ENCODE data around the gene CYP1B1. TPM values are rescaled to one million over a fixed set of nuclear protein-coding genes. Genes with fewer than 3 reads are reported as not detected.
"Not testable (repeated sequence)": the region's sequence is repeated elsewhere in the genome, so short reads cannot be mapped to it uniquely, and the experiment has no call there.

Gene CYP1B1
- total RNA-seq, result 16.9 TPM
- long read RNA-seq, full-length matches to known transcripts, result 32 of 40 reads
- long read RNA-seq, partial matches to known transcripts, result 6 of 40 reads
- long read RNA-seq, other reads (novel, unspliced or antisense), result 2 of 40 reads

GRCh38 chr2:38075507-38076151 lies at the start of gene CYP1B1:
CYP1B1 (minus strand) TSS chr2:38076151; CDS start chr2:38075388, 763 bp downstream.
- DNase-seq (peak; percentile 59), ATAC-seq (peak; percentile 3)
- intact Hi-C loops (cut with micrococcal nuclease), result no loop called here

- DNase-seq (no peak), ATAC-seq (no peak)
- intact Hi-C loops (cut with micrococcal nuclease), result no loop called here
Measured at GRCh38 chr2:38125007-38125406, 49.1 kb upstream of the CYP1B1 start.

DNA sequence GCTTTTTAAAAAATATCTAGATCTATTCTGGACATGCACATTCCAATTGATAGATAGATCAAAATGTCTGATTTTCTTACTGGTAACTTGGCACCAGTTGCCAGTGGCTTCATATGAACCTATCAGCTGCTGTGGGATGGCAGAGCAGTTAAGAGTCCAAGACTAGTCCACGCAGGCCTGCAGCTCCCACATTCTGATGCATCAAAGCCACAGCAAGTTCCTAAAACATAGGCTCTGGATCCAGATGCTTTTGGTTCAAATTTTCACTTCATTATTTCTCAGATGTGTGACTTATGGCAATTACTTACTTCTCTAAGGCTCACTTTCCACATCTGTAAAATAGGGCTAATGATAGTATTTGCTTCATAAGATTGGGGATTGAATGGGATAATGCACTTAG lies 48.0 kb upstream of the CYP1B1 start:
- ATAC-seq (no peak), DNase-seq (no peak)
- intact Hi-C loops (cut with micrococcal nuclease), result no loop called here

- DNase-seq (no peak), ATAC-seq (peak; percentile 71)
- intact Hi-C loops (cut with micrococcal nuclease), result no loop called here
Measured at GRCh38 chr2:38122344-38122743, 46.4 kb upstream of the CYP1B1 start.

GRCh38 chr2:38121481-38121880 lies 45.5 kb upstream of the CYP1B1 start:
- intact Hi-C loops (cut with micrococcal nuclease), result no loop called here
- ATAC-seq, result no peak
- no peak for DNase-seq

DNA sequence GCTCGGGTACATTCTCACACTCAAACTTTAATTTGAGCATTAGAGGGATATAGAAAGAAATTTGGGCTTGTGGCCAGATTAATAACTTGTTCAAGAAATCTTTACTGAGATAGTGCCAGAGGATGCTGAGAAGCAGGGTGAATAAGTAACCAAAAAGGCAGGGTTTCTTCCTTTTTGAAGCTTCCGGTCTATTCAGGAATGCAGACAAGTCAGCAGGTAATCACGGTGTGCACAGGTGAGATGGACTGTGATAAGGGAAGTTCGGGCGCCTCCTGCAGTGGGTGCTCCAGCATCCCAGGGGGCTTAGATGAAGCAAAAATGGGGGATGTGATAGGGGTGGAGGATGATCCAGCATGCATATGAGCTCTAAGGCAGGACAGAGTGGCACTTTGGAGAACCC lies 44.9 kb upstream of the CYP1B1 start:
- DNase-seq (no peak), ATAC-seq (no peak)
- intact Hi-C loops (cut with micrococcal nuclease), result no loop called here

DNA sequence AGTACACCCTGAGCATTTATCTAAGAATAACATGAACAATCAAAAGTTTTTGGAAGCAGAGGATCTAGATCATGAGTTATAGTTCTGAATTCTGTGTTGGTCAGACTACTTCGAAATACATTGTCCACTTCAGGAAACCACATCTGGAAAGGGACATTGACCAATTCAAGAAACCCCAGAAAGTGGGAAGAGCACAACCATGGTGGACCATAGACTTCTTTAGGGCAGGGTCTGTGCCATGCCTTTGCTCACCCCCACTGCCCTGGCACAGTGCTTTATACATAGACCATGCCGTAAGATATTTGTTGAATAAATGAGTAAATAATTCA lies 44.3 kb upstream of the CYP1B1 start:
- DNase-seq, result no peak
- ATAC-seq, result no peak
- intact Hi-C loops (cut with micrococcal nuclease), result no loop called here

DNA sequence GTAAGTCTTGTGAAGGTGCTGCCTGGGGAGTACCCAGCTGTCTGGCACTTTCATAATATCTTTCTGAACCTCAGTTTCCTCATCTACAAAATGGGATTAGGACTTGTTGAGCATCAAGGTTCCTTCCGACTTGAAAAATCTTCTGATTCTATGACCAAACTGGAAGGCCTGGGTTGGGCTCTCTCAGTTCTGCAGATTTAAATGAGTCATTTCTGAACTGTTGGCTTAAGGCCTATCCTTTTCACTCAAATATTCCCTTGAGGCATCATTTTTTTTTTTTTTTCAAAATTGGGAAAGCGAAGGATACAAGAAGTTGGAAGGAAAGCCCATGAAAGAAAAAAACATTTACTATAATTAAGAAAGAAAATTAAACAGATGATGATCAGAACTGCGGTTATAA lies 40.8 kb upstream of the CYP1B1 start:
- DNase-seq (no peak), ATAC-seq (peak; percentile 65)
- intact Hi-C loops (cut with micrococcal nuclease), result loop anchor here (5.0 kb wide), 1 partner anchor 134 kb away; no protein-coding TSS in a partner anchor

DNA sequence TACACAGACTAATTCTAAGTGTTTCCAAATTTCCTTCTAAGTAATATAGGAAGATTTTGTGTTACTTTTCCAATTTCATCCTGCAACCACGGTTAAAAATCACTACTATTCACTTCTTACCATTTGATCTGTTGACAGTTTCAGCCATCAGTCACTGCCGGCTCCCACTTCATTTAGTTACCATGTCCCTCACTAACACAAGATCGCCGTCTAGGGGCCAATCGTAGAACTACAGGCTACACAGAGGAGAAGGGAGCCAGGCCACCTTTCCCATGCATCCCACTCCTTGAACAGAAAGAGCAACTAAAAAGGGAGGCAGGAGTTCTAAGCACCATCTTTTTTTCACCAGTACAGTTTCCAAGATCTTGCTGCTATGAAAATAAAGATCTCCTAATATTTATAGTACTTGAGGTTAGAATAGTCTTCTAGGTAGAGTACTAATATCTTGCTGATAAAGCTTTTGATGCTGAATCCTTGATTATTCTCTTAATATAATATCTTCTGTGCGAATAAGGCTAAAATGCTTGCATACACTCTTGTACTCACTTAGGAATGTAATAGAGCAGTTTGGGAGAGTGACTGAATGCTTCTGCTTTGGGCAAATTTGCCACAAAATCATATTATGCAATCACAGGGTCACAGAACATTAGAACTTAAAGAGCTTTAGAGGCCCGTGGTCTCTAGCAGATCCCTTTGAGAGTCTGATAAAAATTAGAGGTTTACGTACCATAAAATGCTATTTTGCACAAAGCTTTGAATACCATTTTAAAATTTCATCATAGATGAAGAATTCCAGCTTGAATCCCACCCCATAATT lies 39.5 kb upstream of the CYP1B1 start:
- intact Hi-C loops (cut with micrococcal nuclease), result loop anchor here (5.0 kb wide), 1 partner anchor 133 kb away; no protein-coding TSS in a partner anchor
- ATAC-seq (peak; percentile 78), DNase-seq (peak; percentile 82)

DNA sequence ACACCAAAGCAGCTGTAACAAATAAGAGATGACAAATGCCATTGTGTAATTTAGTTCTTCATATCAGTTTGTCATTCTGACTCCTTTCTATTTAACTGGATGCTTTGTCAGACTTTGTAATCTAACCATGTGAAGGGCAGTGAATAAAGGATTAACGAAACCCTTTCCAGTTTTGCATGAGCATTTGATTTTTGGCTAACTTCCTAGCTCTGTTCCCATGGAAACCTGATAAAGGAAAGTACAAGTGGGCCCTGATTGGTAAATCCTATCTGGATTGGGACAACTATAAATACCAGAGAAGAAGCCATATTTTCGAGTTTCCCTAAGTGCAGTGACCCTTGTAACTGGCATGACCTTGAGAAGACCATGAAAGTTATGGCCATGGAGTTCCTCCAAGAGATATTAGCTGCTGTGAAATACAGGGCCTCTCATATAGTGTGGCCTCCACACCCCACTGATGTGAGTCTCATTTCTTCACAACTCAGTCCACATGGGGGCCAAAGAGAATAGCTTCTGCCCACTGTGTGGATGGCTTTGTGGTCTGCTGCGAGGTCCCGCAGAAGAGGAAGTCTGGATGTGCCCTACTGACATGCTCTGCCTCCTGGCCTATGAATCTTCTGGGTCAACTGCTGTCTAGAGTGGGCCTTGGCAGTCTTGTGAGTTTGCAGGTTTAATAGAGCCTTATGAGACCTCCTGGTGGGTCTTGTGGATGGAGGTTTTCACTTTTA lies 38.2 kb upstream of the CYP1B1 start:
- ATAC-seq (peak; percentile 27), DNase-seq (no peak)
- intact Hi-C loops (cut with micrococcal nuclease), result no loop called here

DNA sequence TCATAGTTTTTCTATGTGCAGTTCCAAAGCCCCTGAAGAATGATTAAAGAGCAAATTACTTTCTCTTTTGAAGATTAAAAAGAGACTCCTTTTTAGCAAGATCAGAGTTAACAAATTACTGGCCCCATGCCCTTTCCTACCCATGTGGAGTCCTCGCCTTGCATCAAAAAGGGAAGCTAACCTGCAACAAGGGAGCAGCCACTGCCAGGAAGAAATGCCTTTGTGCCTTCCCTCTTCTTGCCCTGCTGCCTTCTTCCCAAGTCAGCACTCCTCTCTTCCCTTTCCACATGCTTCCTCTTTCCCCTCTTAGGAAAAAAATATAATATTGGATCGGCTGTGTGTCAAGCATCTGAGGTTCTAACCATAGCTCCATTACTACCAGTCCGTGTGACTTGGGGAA lies 37.1 kb upstream of the CYP1B1 start:
- intact Hi-C loops (cut with micrococcal nuclease), result no loop called here
- ATAC-seq (peak; percentile 15), DNase-seq (no peak)

DNA sequence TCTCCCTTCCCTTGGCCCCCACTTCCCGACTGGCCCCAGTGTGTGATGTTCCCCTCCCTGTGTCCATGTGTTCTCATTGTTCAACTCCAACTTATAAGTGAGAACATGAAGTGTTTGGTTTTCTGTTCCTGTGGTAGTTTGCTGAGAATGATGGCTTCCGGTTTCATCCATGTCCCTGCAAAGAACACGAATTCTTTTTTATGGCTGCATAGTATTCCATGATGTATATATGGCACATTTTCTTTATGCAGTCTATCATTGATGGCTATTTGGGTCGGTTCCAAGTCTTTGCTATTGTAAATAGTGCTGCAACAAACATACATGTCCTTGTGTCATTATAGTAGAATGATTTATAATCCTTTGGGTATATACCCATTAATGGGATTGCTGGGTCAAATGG lies 35.4 kb upstream of the CYP1B1 start:
- intact Hi-C loops (cut with micrococcal nuclease); ATAC-seq; DNase-seq: not testable (repeated sequence)

GRCh38 chr2:38109732-38110181 lies 33.8 kb upstream of the CYP1B1 start:
- ATAC-seq (no peak), DNase-seq (no peak)
- intact Hi-C loops (cut with micrococcal nuclease), result no loop called here

DNA sequence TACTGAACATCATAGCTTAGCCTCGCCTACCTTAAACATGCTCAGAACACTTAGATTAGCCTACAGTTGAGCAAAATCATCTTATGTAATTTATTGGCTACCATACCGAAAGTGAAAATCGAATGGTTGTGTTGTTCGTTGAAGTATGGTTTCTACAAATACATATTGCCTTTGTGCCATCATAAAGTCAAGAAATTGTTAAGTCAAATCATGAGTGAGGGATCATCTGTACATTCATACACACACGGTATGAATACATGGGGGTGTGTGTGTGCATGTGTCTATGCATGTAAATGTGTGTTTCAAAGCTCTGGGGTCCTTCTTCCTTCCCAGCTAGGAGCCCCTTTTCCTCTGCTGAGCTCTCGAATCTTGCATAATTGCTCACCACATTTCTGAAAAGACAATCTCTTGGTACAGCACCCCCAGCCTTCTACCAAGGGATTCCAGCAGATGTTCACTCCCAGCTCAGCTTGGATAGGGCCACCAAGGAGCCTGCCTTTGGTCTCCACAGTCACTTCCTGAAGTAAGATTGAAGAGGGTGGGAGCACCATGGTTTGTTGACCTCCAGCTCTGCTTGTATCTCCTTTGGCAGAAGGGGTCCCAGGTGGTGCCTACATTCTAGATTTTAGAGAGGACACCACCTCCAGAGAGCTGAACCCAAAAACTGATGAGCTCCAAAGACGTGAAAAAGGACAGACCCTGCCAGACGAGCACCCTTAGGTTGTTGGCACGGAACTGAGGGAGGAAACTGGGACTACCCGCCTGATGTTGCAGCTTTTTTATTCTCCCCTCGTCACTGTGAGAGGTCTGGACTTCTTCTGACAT lies 33.2 kb upstream of the CYP1B1 start:
- DNase-seq, result no peak
- intact Hi-C loops (cut with micrococcal nuclease), result no loop called here
- ATAC-seq, result no peak

DNA sequence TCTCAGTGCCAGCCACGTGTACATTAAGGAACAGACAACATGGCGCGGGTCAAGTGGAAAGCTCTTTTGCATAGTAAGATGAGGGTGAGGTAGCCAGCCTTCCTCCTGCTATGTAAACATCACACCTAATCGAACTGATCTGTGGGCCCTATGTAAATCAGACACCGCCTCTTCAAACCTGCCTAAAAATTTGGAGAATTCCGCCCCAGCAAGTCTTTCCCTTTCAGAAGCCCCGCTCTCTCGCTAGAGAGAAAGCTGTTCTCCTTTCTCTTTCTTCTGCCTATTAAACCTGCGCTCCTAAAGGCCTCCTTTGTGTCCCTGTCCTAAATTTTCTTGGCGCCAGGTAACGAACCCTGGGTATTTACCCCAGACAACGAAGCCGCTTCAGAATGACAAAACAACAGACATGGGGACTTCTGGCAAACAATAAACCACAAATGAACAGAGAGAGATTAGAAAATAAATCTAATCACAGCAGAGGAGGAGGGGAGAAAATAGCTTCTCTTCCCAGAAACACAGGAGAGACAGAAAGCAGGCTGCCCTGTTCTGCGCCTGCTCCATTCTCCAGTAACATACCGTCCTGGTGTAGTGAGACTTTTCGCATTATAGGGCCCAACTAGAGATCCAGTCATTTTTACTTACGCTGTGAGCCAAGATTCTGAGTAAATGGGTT lies 31.9 kb upstream of the CYP1B1 start:
- DNase-seq, result no peak
- intact Hi-C loops (cut with micrococcal nuclease), result no loop called here
- ATAC-seq, result no peak

- ATAC-seq (peak; percentile 73), DNase-seq (no peak)
- intact Hi-C loops (cut with micrococcal nuclease), result no loop called here
Measured at GRCh38 chr2:38106405-38107094, 30.6 kb upstream of the CYP1B1 start.

- no peak for DNase-seq
- ATAC-seq, result no peak
- intact Hi-C loops (cut with micrococcal nuclease), result no loop called here
Measured at GRCh38 chr2:38105922-38106321, 30.0 kb upstream of the CYP1B1 start.

DNA sequence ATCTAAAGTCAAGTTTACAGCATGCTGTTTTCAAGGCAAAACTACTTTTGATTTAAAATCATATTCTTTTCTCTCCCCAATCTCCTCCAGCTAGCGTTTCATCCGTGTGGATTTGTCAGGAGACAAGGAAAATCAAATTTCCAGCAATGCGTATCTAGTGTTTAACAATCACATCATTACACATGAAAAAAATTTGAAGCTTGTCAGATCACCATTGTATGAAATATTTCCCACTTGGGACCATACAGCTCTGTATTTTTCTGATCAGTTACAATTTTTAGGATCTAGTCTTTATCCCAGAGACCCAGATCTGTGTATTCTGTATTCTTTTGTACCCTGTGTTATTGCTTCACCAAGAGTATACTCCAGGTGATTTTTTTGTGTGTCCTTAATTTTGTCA lies 28.6 kb upstream of the CYP1B1 start:
- DNase-seq, result no peak
- no peak for ATAC-seq
- intact Hi-C loops (cut with micrococcal nuclease), result no loop called here

Data from left ventricle myocardium superior (tissue), 1 donor.